C4-2B (cell line): Measurements from ENCODE around the gene WNT1.

Source experiments
- ZFX ChIP-seq: fragments of 450-650 bp; IDR thresholded peaks from 2 replicates; pipeline ENCODE4 v1.6.1; 2017
- TF ChIP-seq, protein P1 (sequence below): fragments of 450-650 bp; conservative IDR thresholded peaks from 2 replicates; pipeline ENCODE4 v1.5.1; 2017; ENCODE audit warnings: mild to moderate bottlenecking

DNA sequence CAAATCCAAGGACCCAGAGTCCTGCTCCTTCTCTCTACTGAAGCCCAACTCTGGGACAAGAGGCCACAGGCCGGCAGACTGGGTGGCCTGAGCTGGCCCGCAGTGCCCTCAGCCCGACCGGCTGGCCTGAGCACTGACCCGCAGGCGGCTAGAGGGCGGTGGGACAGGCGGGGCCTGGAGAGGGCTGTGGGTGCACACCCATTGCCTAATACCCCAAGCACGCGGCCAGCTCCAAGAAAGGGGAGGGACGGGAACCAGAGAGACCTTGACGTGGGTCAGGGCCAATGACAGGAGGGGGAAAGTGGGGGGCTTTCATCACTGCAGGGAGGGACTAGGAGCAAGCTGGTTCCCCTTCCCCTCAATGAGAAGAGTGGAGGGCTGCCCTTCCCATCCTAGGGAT lies 4.6 kb upstream of the WNT1 start:
- TF ChIP-seq, protein P1, sequence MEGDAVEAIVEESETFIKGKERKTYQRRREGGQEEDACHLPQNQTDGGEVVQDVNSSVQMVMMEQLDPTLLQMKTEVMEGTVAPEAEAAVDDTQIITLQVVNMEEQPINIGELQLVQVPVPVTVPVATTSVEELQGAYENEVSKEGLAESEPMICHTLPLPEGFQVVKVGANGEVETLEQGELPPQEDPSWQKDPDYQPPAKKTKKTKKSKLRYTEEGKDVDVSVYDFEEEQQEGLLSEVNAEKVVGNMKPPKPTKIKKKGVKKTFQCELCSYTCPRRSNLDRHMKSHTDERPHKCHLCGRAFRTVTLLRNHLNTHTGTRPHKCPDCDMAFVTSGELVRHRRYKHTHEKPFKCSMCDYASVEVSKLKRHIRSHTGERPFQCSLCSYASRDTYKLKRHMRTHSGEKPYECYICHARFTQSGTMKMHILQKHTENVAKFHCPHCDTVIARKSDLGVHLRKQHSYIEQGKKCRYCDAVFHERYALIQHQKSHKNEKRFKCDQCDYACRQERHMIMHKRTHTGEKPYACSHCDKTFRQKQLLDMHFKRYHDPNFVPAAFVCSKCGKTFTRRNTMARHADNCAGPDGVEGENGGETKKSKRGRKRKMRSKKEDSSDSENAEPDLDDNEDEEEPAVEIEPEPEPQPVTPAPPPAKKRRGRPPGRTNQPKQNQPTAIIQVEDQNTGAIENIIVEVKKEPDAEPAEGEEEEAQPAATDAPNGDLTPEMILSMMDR: no peak
- no peak for TF ChIP-seq ZFX
